Hair follicle dermal papilla cell (primary cell): ENCODE measurements around the gene PCDHB6. TPM values are rescaled to one million over a fixed set of nuclear protein-coding genes. Genes with fewer than 3 reads are reported as not detected.

Experiments
- total RNA-seq: library from RNA; depleted of rRNA; stranded (reverse); fragments of >200 nt; gene quantifications from 2 replicates; pipeline ENCODE4 v1.2.3, GENCODE V29; 2012

Gene PCDHB6
- 0.49 and 0.73 TPM in 2 replicates for total RNA-seq

GRCh38 chr5:141149812-141150211, at the start of gene PCDHB6:
TSS of gene PCDHB6 (plus strand) at chr5:141150057. CDS start at chr5:141150258, 201 bp downstream.

GRCh38 chr5:141100243-141100805, 49.5 kb upstream of the PCDHB6 start, which contains the start of gene PCDHB3:
TSS of gene PCDHB3 (plus strand) at chr5:141100473. CDS start at chr5:141100650, 177 bp downstream.

GRCh38 chr5:141121563-141121962, 28.3 kb upstream of the PCDHB6 start, which contains the start of gene PCDHB4:
TSS of gene PCDHB4 (plus strand) at chr5:141121818. CDS start at chr5:141121999, 181 bp downstream.

GRCh38 chr5:141135030-141135717, 14.7 kb upstream of the PCDHB6 start, which contains the start of gene PCDHB5:
TSS of gene PCDHB5 (plus strand) at chr5:141135206. CDS start at chr5:141135435, 229 bp downstream.

GRCh38 chr5:141172381-141173204, 22.7 kb downstream of the PCDHB6 start, which contains the start of gene PCDHB7:
TSS of gene PCDHB7 (plus strand) at chr5:141172644. CDS start at chr5:141172836, 192 bp downstream.

GRCh38 chr5:141177577-141178191, 27.8 kb downstream of the PCDHB6 start, which contains the start of gene PCDHB8:
TSS of gene PCDHB8 (plus strand) at chr5:141177790. CDS start at chr5:141178035, 245 bp downstream.

GRCh38 chr5:141182248-141182647, 32.4 kb downstream of the PCDHB6 start, which contains the start of gene PCDHB16:
TSS of gene PCDHB16 (plus strand) at chr5:141182387. CDS start at chr5:141182560, 173 bp downstream.

GRCh38 chr5:141186897-141187512, 37.1 kb downstream of the PCDHB6 start, which contains the start of gene PCDHB9:
TSS of gene PCDHB9 (plus strand) at chr5:141187161. CDS start at chr5:141187319, 158 bp downstream.

GRCh38 chr5:141192110-141192725, 42.4 kb downstream of the PCDHB6 start, which contains the start of gene PCDHB10:
TSS of gene PCDHB10 (plus strand) at chr5:141192353. CDS start at chr5:141192553, 200 bp downstream.

GRCh38 chr5:141199359-141200235, 49.7 kb downstream of the PCDHB6 start, which contains the start of gene PCDHB11:
TSS of gene PCDHB11 (plus strand) at chr5:141199627. CDS start at chr5:141199775, 148 bp downstream.

Other genes starting within 250 kb of the PCDHB6 start
- 0.36 and 0.49 TPM in 2 replicates for gene PCDHAC1, start 223.8 kb upstream of the PCDHB6 start, total RNA-seq
- 0.73 and 1.8 TPM in 2 replicates for gene PCDHAC2, start 183.6 kb upstream of the PCDHB6 start, total RNA-seq
- gene PCDHB1, start 98.7 kb upstream of the PCDHB6 start, total RNA-seq: not detected in 2 replicates
- 6.8 and 7.0 TPM in 2 replicates for gene PCDHB2, start 55.4 kb upstream of the PCDHB6 start, total RNA-seq
- 1.2 and 1.8 TPM in 2 replicates for gene PCDHB3, start 49.6 kb upstream of the PCDHB6 start, total RNA-seq
- gene PCDHB4, start 28.2 kb upstream of the PCDHB6 start, total RNA-seq: 0.49 TPM in 2 replicates
- gene PCDHB5, start 14.9 kb upstream of the PCDHB6 start, total RNA-seq: 1.1 and 1.2 TPM in 2 replicates
- 1.1 and 2.1 TPM in 2 replicates for gene PCDHB7, start 22.6 kb downstream of the PCDHB6 start, total RNA-seq
- gene PCDHB8, start 27.7 kb downstream of the PCDHB6 start, total RNA-seq: 1.2 and 1.5 TPM in 2 replicates
- 0.81 and 1.8 TPM in 2 replicates for gene PCDHB16, start 32.3 kb downstream of the PCDHB6 start, total RNA-seq
- gene PCDHB9, start 37.1 kb downstream of the PCDHB6 start, total RNA-seq: 0.97 and 2.2 TPM in 2 replicates
- 0.81 and 0.97 TPM in 2 replicates for gene PCDHB10, start 42.3 kb downstream of the PCDHB6 start, total RNA-seq
- gene PCDHB11, start 49.6 kb downstream of the PCDHB6 start, total RNA-seq: 0.73 and 0.81 TPM in 2 replicates
- gene PCDHB12, start 58.7 kb downstream of the PCDHB6 start, total RNA-seq: 0.32 and 0.97 TPM in 2 replicates
- gene PCDHB13, start 63.9 kb downstream of the PCDHB6 start, total RNA-seq: 1.2 and 1.3 TPM in 2 replicates
- gene PCDHB14, start 73.3 kb downstream of the PCDHB6 start, total RNA-seq: 0.61 and 1.3 TPM in 2 replicates
- gene PCDHB15, start 95.3 kb downstream of the PCDHB6 start, total RNA-seq: 0.24 and 0.32 TPM in 2 replicates
- 1.3 and 1.9 TPM in 2 replicates for gene SLC25A2, start 154.0 kb downstream of the PCDHB6 start, total RNA-seq
- gene TAF7, start 170.7 kb downstream of the PCDHB6 start, total RNA-seq: 66.9 and 68.6 TPM in 2 replicates
- gene PCDHGA1, start 180.5 kb downstream of the PCDHB6 start, total RNA-seq: 1.1 and 1.6 TPM in 2 replicates
- gene PCDHGA2, start 188.7 kb downstream of the PCDHB6 start, total RNA-seq: 4.2 and 6.0 TPM in 2 replicates
- gene PCDHGA3, start 193.8 kb downstream of the PCDHB6 start, total RNA-seq: 4.9 and 5.7 TPM in 2 replicates
- 3.5 and 4.2 TPM in 2 replicates for gene PCDHGB1, start 200.0 kb downstream of the PCDHB6 start, total RNA-seq
- gene PCDHGA4, start 205.0 kb downstream of the PCDHB6 start, total RNA-seq: 7.8 and 8.9 TPM in 2 replicates
- 4.1 and 4.6 TPM in 2 replicates for gene PCDHGB2, start 209.9 kb downstream of the PCDHB6 start, total RNA-seq
- gene PCDHGA5, start 214.1 kb downstream of the PCDHB6 start, total RNA-seq: 3.2 and 4.0 TPM in 2 replicates
- gene PCDHGB3, start 220.2 kb downstream of the PCDHB6 start, total RNA-seq: 6.8 and 7.7 TPM in 2 replicates
- gene PCDHGA6, start 223.8 kb downstream of the PCDHB6 start, total RNA-seq: 6.5 and 6.8 TPM in 2 replicates
- gene PCDHGA7, start 232.7 kb downstream of the PCDHB6 start, total RNA-seq: 7.2 and 7.5 TPM in 2 replicates
- 18.0 and 23.0 TPM in 2 replicates for gene PCDHGB4, start 237.6 kb downstream of the PCDHB6 start, total RNA-seq
- 3.0 and 4.1 TPM in 2 replicates for gene PCDHGA8, start 242.6 kb downstream of the PCDHB6 start, total RNA-seq
- gene PCDHGB5, start 247.9 kb downstream of the PCDHB6 start, total RNA-seq: 28.4 and 32.7 TPM in 2 replicates